Choroid plexus epithelial cell (primary cell): ENCODE results near the gene GRAMD1B.
A peak's percentile ranks its signal among the peaks of the same experiment; 100 is the strongest.

Experiments used
- DNase-seq: peaks from one replicate; pipeline ENCODE4 v3.0.0-alpha.2; 2010; ENCODE audit warnings: low read depth
- H3K4me3 ChIP-seq: 2 replicates; pipeline ENCODE4 v1.5.1; 2011; ENCODE audit warnings: low read depth, mild to moderate bottlenecking, control low read depth, low read length, moderate library complexity
- TF ChIP-seq, protein P1 (sequence below): conservative IDR thresholded peaks from 2 replicates; pipeline ENCODE4 v1.5.1; 2011; ENCODE audit warnings: low read depth, mild to moderate bottlenecking, control low read depth, inconsistent platforms, low read length, moderate library complexity

The GRAMD1B gene

DNA sequence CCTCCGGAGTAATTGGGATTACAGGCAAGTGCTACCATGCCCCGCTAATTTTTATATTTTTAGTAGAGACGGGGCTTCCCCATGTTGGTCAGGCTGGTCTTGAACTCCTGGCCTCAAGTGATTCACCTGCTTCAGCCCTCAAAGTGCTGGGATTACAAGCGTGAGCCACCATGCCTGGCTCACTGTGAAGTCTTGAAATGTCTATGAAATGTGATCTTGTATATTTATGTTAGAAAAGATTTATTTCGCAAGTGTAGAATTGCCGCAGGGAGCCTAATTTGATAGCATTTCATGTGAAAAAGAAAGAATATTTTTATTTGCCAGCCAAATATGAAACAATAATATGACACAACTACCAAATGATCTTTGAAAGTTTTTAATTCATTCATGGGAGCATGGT, 52.1 kb downstream of the GRAMD1B start:
- no peak overlapping the region for H3K4me3 ChIP-seq
- peak; percentile 28 for DNase-seq
- TF ChIP-seq, protein P1, sequence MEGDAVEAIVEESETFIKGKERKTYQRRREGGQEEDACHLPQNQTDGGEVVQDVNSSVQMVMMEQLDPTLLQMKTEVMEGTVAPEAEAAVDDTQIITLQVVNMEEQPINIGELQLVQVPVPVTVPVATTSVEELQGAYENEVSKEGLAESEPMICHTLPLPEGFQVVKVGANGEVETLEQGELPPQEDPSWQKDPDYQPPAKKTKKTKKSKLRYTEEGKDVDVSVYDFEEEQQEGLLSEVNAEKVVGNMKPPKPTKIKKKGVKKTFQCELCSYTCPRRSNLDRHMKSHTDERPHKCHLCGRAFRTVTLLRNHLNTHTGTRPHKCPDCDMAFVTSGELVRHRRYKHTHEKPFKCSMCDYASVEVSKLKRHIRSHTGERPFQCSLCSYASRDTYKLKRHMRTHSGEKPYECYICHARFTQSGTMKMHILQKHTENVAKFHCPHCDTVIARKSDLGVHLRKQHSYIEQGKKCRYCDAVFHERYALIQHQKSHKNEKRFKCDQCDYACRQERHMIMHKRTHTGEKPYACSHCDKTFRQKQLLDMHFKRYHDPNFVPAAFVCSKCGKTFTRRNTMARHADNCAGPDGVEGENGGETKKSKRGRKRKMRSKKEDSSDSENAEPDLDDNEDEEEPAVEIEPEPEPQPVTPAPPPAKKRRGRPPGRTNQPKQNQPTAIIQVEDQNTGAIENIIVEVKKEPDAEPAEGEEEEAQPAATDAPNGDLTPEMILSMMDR = no peak

DNA sequence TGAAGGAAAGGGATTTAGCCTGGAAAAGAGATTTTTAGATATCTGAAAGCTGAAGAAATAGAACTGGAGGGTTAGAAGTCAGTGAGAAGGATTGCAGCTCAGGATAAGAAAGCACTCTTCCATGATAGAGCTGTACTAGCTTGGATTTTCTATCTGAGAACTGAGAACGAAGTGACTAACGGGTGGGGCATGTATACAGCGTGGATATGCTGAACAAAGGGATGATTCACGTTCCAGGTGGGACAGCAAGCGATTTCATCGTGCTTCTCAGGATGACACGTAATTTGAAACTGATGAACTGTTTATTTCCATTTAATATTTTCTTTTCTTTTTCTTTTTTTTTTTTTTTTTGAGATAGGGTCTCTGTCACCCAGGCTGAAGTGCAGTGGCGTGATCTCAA, 53.0 kb downstream of the GRAMD1B start:
- H3K4me3 ChIP-seq = no peak overlapping the region
- TF ChIP-seq, protein P1 = no peak
- DNase-seq = peak; percentile 16

DNA sequence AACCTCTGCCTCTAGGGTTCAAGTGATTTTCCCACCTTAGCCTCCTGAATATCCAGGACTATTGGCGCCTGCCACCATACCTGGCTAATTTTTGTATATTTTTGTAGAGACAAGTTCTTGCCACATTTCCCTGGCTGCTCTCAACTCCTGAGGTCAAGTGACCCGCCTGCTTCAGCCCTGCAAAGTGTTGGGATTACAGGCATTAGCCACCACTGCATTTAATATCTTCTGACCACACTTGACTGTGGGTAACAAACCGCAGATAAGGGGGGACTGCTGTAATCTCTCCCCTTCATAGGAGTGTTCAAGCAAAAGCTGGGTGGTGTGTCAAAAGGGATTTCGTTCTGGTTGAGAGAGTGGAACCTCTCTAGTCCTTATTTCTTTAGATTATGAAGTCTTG, 53.4 kb downstream of the GRAMD1B start:
- H3K4me3 ChIP-seq = no peak overlapping the region
- no peak for DNase-seq
- TF ChIP-seq, protein P1 = no peak

DNA sequence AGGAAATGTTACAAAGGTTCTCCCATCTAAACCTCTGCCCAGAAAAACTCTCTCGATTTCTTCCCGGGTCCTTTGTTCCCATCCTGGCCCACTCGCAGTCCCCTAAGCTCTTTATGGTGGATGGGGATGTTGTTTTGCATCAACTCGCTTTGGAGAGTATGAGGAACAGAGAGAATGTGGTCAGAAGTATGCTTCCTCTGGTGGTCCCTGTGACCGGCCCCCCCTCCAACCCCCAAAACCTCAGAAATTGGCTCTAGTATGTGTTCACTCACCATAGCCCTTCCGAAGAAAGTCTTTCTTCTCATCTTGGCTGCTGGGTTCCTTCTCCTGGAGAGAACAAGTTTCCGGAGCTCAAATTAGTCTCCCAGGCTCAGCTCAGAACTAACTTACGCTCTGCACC, 54.4 kb downstream of the GRAMD1B start:
- TF ChIP-seq, protein P1 = no peak
- H3K4me3 ChIP-seq = no peak overlapping the region
- DNase-seq = no peak

DNA sequence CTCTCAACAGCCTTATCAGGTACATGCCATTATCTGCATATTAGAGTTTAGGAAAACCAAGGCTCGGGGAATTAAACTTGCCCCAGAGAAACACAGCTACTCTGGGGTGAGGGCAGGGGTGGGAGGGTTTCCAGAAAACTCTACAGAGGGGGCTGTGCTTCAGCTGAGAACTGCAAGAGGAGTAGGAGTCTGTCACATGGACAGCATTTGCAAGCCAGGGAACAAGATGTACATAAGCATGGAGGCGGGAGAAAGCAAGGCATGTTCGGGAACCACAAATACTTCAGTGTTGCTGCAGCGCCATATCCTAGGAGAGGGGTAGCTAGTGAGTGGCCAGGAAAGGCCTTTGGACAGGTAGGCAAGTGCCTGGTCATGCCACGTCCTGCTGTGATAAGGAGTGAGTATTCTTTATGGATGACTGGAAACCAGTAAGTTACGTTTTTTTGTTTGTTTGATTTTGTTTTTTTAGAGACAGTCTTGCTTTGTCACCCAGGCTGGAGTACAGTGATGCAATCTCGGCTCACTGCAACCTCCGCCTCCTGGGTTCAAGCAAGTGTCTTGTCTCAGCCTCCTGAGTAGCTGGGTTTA, 57.2 kb downstream of the GRAMD1B start:
- TF ChIP-seq, protein P1 = no peak
- peak; percentile 20 for DNase-seq

DNA sequence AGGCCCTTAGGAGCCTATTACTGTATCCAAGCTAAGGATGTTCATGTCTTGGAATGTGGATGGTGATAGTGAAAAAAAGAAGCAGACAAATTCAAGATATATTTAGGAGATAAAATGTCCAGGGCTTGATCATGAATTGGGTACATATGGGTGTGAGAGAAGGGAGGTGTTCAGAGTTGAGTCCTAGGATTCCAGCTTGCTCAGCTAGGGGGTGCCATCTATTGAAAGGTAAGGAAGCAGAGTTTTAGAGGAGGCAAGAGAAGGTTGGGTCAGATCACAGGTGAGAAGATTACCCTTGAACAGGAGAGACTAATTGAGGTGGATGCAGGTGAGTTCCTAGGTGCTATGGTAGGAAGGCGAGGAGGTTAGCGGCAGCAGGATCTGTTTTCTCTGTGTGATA, 60.5 kb downstream of the GRAMD1B start:
- TF ChIP-seq, protein P1 = no peak
- no peak for DNase-seq
- no peak overlapping the region for H3K4me3 ChIP-seq

More for the DNA sequence above, 57.2 kb downstream of the GRAMD1B start:
- no peak overlapping the region for H3K4me3 ChIP-seq

DNA sequence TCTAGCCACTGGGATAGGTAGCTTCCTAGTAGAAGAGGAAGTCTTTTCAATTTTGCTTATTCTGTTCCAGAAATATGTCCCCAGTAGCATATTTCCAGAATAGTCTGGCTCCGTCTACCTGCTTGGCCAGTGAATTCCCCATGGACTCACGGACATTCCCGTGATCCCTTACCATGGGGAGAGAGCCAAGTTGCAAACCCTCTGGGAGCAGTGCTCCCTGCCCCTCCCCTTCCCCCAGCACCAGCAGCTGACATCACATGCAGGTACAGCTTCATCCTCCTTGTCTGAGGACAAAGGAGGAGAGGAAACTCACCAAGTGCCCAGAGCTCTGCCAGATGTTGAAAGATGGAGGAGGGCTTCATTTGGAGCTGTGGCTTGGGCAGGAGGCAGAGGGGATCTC, 61.2 kb downstream of the GRAMD1B start:
- H3K4me3 ChIP-seq = no peak overlapping the region
- DNase-seq = no peak
- TF ChIP-seq, protein P1 = no peak
